HepG2 (cell line): ENCODE data around the gene RTBDN. TPM values are rescaled to one million over a fixed set of nuclear protein-coding genes. Genes with fewer than 3 reads are reported as not detected.
A peak's percentile ranks its signal among the peaks of the same experiment; 100 is the strongest.

Source experiments
- CHCHD3 ChIP-seq: sonication (generic); formaldehyde crosslinking; IDR thresholded peaks from 2 replicates; pipeline ENCODE4 v1.8.0; 2022; ENCODE audit warnings: mild to moderate bottlenecking, missing genetic modification reagents, moderate library complexity
- HIVEP1 ChIP-seq: sonication (generic); formaldehyde crosslinking; IDR thresholded peaks from 2 replicates; pipeline ENCODE4 v1.4.0; 2020; ENCODE audit warnings: mild to moderate bottlenecking, missing genetic modification reagents
- SAP130 ChIP-seq: IDR thresholded peaks from 2 replicates; pipeline ENCODE4 v1.6.1; 2016; ENCODE audit warnings: low read depth
- TCF12 ChIP-seq, 2 experiments: fragments of 450-650 bp in 1 of 2; sonication (generic) in 1 of 2; formaldehyde crosslinking in 1 of 2; IDR thresholded peaks; 2 replicates each; pipeline versions ENCODE4 v1.6.1 to v1.8.0; 2017 to 2022; ENCODE audit warnings: antibody characterized with exemption in 1 of 2, mild to moderate bottlenecking in 1 of 2, missing genetic modification reagents in 1 of 2, moderate library complexity in 1 of 2
- ZNF652 ChIP-seq: IDR thresholded peaks from 2 replicates; pipeline ENCODE4 v1.6.1; 2016; ENCODE audit warnings: low read depth, borderline replicate concordance
- ZNF83 ChIP-seq: sonication (generic); formaldehyde crosslinking; IDR thresholded peaks from 2 replicates; pipeline ENCODE4 v1.4.0; 2020; ENCODE audit warnings: missing genetic modification reagents, mild to moderate bottlenecking, borderline replicate concordance
- ZSCAN31 ChIP-seq: sonication (generic); formaldehyde crosslinking; IDR thresholded peaks from 2 replicates; pipeline ENCODE4 v1.5.0; 2020; ENCODE audit warnings: low read depth, mild to moderate bottlenecking, missing genetic modification reagents
- ZXDC ChIP-seq: sonication (generic); formaldehyde crosslinking; IDR thresholded peaks from 2 replicates; pipeline ENCODE4 v1.5.0; 2020; ENCODE audit warnings: mild to moderate bottlenecking, missing genetic modification reagents
- polyA plus RNA-seq, 8 experiments: library from polyadenylated mRNA; depleted of rRNA in 3 of 8; stranded (reverse) in 7 of 8; unstranded in 1 of 8; fragments of >200 nt; fragmentation: Illumina TruSeq in 4 of 8; extraction: Trizol in 4 of 8; gene quantifications; 2 replicates each; pipeline versions ENCODE4 v1.2.1 to v1.2.3, GENCODE V29; 2011 to 2016; ENCODE audit warnings: low read depth in 4 of 8, missing spikeins in 1 of 8, mixed read lengths in 1 of 8; ENCODE audit not compliant: insufficient read depth in 1 of 8
- total RNA-seq, 5 experiments: library from RNA; depleted of rRNA; stranded (reverse); fragments of >200 nt; fragmentation: Illumina TruSeq; extraction: Trizol; gene quantifications; 2 replicates each; pipeline ENCODE4 v1.2.3, GENCODE V29; 2016; ENCODE audit warnings: low read depth in 1 of 5
- TF ChIP-seq, protein P1 (sequence below): sonication (generic); formaldehyde crosslinking; IDR thresholded peaks from 2 replicates; pipeline ENCODE4 v1.8.1; 2022; ENCODE audit warnings: low read depth, mild to moderate bottlenecking, missing genetic modification reagents
- TF ChIP-seq, protein P2 (sequence below): IDR thresholded peaks from 2 replicates; pipeline ENCODE4 v1.6.1; 2016; ENCODE audit warnings: missing biosample characterization, missing genetic modification reagents, low read depth
- TF ChIP-seq, protein P3 (sequence below): sonication (generic); formaldehyde crosslinking; IDR thresholded peaks from 2 replicates; pipeline ENCODE4 v1.5.1; 2020; ENCODE audit warnings: mild to moderate bottlenecking, missing genetic modification reagents, moderate library complexity
- TF ChIP-seq, protein P4 (sequence below): sonication (generic); formaldehyde crosslinking; conservative IDR thresholded peaks from 2 replicates; pipeline ENCODE4 v1.4.0; 2020; ENCODE audit warnings: missing genetic modification reagents

Gene RTBDN
- total and polyA plus RNA-seq, 2 of the 13 experiments (the other 11 are each of a cell fraction or from before 2014, with no cell fraction given) = 0.27 to 0.48 TPM

DNA sequence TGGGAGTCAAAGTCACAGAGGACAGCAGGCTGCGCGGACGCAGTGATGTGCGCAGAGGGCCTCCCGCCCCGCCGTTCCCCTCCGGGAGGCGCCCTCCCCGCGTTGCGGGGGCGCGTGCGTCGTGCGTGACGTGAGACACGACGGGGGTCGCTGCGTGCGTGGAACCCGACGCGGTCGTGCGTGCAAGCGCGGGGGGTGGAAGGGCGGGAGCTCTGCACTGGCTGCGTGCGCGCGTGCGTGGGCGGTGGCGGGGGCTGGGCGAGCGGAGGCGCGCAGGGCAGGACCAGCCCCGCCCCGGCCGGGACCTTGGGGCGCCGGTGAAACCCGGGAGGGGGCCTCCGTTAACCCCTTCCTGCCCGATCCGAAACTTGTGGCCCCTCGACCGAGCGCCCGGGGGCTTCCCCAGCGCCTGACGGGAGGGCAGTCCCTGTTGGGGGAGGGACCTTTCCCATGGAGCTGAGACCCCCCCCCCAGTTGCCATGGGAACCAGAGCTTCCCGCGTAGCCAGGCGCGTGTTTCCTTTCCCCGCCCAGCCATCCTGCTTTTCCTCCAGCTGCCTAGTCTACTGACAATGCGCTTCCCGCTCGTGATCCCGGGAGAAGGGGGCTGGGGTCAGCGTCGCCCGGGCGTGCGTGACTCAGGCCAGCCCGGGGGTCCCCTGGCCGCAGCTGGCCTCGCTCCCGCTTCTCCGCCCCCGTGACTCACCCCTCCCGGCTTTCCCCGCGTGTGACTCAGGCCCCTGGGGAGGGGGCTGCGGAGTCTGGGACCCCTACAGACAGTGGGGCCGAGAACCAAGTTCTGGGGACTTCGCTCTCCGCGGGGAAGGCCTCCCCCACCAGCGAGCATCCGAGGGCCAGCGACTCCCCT is 51.7 kb downstream of the RTBDN start (continued):
- TF ChIP-seq, protein P1, sequence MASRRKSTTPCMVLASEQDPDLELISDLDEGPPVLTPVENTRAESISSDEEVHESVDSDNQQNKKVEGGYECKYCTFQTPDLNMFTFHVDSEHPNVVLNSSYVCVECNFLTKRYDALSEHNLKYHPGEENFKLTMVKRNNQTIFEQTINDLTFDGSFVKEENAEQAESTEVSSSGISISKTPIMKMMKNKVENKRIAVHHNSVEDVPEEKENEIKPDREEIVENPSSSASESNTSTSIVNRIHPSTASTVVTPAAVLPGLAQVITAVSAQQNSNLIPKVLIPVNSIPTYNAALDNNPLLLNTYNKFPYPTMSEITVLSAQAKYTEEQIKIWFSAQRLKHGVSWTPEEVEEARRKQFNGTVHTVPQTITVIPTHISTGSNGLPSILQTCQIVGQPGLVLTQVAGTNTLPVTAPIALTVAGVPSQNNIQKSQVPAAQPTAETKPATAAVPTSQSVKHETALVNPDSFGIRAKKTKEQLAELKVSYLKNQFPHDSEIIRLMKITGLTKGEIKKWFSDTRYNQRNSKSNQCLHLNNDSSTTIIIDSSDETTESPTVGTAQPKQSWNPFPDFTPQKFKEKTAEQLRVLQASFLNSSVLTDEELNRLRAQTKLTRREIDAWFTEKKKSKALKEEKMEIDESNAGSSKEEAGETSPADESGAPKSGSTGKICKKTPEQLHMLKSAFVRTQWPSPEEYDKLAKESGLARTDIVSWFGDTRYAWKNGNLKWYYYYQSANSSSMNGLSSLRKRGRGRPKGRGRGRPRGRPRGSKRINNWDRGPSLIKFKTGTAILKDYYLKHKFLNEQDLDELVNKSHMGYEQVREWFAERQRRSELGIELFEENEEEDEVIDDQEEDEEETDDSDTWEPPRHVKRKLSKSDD (CRISPR knock-in tag) = peak; percentile 22; the same call in 1 of the 2 replicates
- TF ChIP-seq, protein P2, sequence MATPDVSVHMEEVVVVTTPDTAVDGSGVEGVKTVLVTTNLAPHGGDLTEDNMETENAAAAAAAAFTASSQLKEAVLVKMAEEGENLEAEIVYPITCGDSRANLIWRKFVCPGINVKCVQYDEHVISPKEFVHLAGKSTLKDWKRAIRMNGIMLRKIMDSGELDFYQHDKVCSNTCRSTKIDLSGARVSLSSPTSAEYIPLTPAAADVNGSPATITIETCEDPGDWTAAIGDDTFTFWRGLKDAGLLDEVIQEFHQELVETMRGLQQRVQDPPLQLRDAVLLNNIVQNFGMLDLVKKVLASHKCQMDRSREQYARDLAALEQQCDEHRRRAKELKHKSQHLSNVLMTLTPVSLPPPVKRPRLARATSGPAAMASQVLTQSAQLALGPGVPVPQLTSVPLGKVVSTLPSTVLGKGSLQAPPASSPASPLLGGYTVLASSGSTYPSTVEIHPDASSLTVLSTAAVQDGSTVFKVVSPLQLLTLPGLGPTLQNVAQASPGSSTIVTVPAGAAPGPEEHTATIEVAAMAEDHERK (CRISPR knock-in tag) = peak; percentile 73
- TF ChIP-seq, protein P3, sequence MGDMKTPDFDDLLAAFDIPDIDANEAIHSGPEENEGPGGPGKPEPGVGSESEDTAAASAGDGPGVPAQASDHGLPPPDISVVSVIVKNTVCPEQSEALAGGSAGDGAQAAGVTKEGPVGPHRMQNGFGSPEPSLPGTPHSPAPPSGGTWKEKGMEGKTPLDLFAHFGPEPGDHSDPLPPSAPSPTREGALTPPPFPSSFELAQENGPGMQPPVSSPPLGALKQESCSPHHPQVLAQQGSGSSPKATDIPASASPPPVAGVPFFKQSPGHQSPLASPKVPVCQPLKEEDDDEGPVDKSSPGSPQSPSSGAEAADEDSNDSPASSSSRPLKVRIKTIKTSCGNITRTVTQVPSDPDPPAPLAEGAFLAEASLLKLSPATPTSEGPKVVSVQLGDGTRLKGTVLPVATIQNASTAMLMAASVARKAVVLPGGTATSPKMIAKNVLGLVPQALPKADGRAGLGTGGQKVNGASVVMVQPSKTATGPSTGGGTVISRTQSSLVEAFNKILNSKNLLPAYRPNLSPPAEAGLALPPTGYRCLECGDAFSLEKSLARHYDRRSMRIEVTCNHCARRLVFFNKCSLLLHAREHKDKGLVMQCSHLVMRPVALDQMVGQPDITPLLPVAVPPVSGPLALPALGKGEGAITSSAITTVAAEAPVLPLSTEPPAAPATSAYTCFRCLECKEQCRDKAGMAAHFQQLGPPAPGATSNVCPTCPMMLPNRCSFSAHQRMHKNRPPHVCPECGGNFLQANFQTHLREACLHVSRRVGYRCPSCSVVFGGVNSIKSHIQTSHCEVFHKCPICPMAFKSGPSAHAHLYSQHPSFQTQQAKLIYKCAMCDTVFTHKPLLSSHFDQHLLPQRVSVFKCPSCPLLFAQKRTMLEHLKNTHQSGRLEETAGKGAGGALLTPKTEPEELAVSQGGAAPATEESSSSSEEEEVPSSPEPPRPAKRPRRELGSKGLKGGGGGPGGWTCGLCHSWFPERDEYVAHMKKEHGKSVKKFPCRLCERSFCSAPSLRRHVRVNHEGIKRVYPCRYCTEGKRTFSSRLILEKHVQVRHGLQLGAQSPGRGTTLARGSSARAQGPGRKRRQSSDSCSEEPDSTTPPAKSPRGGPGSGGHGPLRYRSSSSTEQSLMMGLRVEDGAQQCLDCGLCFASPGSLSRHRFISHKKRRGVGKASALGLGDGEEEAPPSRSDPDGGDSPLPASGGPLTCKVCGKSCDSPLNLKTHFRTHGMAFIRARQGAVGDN (CRISPR knock-in tag) = peak; percentile 84
- TF ChIP-seq ZXDC (CRISPR knock-in tag) = peak; percentile 60; the same call in 1 of the 2 replicates
- peak; percentile 57; the same call in 1 of the 2 replicates for TF ChIP-seq HIVEP1 (CRISPR knock-in tag)
- TF ChIP-seq, protein P4, sequence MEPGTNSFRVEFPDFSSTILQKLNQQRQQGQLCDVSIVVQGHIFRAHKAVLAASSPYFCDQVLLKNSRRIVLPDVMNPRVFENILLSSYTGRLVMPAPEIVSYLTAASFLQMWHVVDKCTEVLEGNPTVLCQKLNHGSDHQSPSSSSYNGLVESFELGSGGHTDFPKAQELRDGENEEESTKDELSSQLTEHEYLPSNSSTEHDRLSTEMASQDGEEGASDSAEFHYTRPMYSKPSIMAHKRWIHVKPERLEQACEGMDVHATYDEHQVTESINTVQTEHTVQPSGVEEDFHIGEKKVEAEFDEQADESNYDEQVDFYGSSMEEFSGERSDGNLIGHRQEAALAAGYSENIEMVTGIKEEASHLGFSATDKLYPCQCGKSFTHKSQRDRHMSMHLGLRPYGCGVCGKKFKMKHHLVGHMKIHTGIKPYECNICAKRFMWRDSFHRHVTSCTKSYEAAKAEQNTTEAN (CRISPR knock-in tag) = no peak
- TF ChIP-seq TCF12 (IDR thresholded peaks at IDR 0.05) = no peak
- peak; percentile 45; the same call in 1 of the 2 replicates for TF ChIP-seq TCF12 (CRISPR knock-in tag; IDR thresholded peaks at IDR 0.05)
- TF ChIP-seq ZSCAN31 (CRISPR knock-in tag) = 0 out of 2 replicates have a peak, but pooled peaks have one; percentile 60
- peak; percentile 94 for TF ChIP-seq ZNF652 (CRISPR knock-in tag)
- 0 out of 2 replicates have a peak, but pooled peaks have one; percentile 4 for TF ChIP-seq ZNF83 (CRISPR knock-in tag)
- TF ChIP-seq SAP130 (CRISPR knock-in tag) = 0 out of 2 replicates have a peak, but pooled peaks have one; percentile 29
- TF ChIP-seq CHCHD3 = no peak
